H9 (cell line): ENCODE data around the gene HIF1A. TPM values are rescaled to one million over a fixed set of nuclear protein-coding genes. Genes with fewer than 3 reads are reported as not detected.

Experiments
- DNase-seq: peaks from one replicate; pipeline ENCODE4 v3.0.0-alpha.2; 2017
- H2AFZ ChIP-seq: one replicate; pipeline ENCODE4 v1.6.1; 2013; ENCODE audit warnings: mild to moderate bottlenecking, low read length, control low read depth, moderate library complexity
- H2AK5ac ChIP-seq: 2 replicates; pipeline ENCODE4 v1.6.1; 2013; ENCODE audit warnings: low read length, control low read depth, mixed read lengths; ENCODE audit not compliant: insufficient read length
- H2BK120ac ChIP-seq: one replicate; pipeline ENCODE4 v1.6.1; 2013; ENCODE audit warnings: low read depth, mild to moderate bottlenecking, low read length, control low read depth, inconsistent platforms; ENCODE audit not compliant: poor library complexity, severe bottlenecking
- H2BK12ac ChIP-seq: 2 replicates; pipeline ENCODE4 v1.6.1; 2013; ENCODE audit warnings: low read length, control low read depth, mixed read lengths, low read depth; ENCODE audit not compliant: insufficient read length
- H2BK15ac ChIP-seq: 2 replicates; pipeline ENCODE4 v1.6.1; 2013; ENCODE audit warnings: low read depth, low read length, control low read depth
- H2BK20ac ChIP-seq: one replicate; pipeline ENCODE4 v1.6.1; 2013; ENCODE audit warnings: low read depth, mild to moderate bottlenecking, low read length, control low read depth, inconsistent platforms; ENCODE audit not compliant: poor library complexity, severe bottlenecking
- H2BK5ac ChIP-seq: 2 replicates; pipeline ENCODE4 v1.6.1; 2013; ENCODE audit warnings: low read length, control low read depth, mixed read lengths; ENCODE audit not compliant: insufficient read length
- H3K14ac ChIP-seq: 2 replicates; pipeline ENCODE4 v1.6.1; 2013; ENCODE audit warnings: low read length, control low read depth; ENCODE audit not compliant: insufficient read depth
- H3K18ac ChIP-seq: 2 replicates; pipeline ENCODE4 v1.6.1; 2013; ENCODE audit warnings: low read depth, mild to moderate bottlenecking, mixed read lengths, low read length, control low read depth; ENCODE audit not compliant: insufficient read length
- H3K23ac ChIP-seq: 2 replicates; pipeline ENCODE4 v1.6.1; 2013; ENCODE audit warnings: low read length, control low read depth, mixed read lengths, low read depth; ENCODE audit not compliant: insufficient read length
- H3K23me2 ChIP-seq: 2 replicates; pipeline ENCODE4 v1.6.1; 2013; ENCODE audit warnings: low read depth, mild to moderate bottlenecking, mixed read lengths, low read length, control low read depth; ENCODE audit not compliant: insufficient read length, poor library complexity, severe bottlenecking
- H3K27ac ChIP-seq: 2 replicates; pipeline ENCODE4 v1.5.1; 2013; ENCODE audit warnings: low read length, control low read depth, mixed read lengths, low read depth; ENCODE audit not compliant: insufficient read length
- H3K27me3 ChIP-seq: 2 replicates; pipeline ENCODE4 v1.6.1; 2013; ENCODE audit warnings: low read length, control low read depth, inconsistent platforms; ENCODE audit not compliant: insufficient read depth
- H3K4ac ChIP-seq: 2 replicates; pipeline ENCODE4 v1.6.1; 2013; ENCODE audit warnings: low read depth, mild to moderate bottlenecking, control low read depth, inconsistent platforms, low read length, moderate library complexity
- H3K4me1 ChIP-seq: 2 replicates; pipeline ENCODE4 v1.6.1; 2013; ENCODE audit warnings: low read length, control low read depth, inconsistent platforms; ENCODE audit not compliant: insufficient read depth
- H3K4me2 ChIP-seq: 2 replicates; pipeline ENCODE4 v1.6.1; 2013; ENCODE audit warnings: low read length, control low read depth, mixed read lengths; ENCODE audit not compliant: insufficient read length, insufficient read depth
- H3K56ac ChIP-seq: 2 replicates; pipeline ENCODE4 v1.6.1; 2013; ENCODE audit warnings: low read depth, mild to moderate bottlenecking, mixed read lengths, low read length, control low read depth; ENCODE audit not compliant: insufficient read length
- H3K79me1 ChIP-seq: 2 replicates; pipeline ENCODE4 v1.6.1; 2013; ENCODE audit warnings: low read depth, mild to moderate bottlenecking, moderate library complexity, low read length, control low read depth, inconsistent platforms; ENCODE audit not compliant: insufficient read depth, poor library complexity, severe bottlenecking
- H3K79me2 ChIP-seq: 2 replicates; pipeline ENCODE4 v1.6.1; 2013; ENCODE audit warnings: low read length, control low read depth, inconsistent platforms; ENCODE audit not compliant: insufficient read depth
- H3K9ac ChIP-seq: 2 replicates; pipeline ENCODE4 v1.6.1; 2013; ENCODE audit warnings: low read length, control low read depth, mixed read lengths; ENCODE audit not compliant: insufficient read length; ENCODE audit errors: extremely low read depth
- H3K9me3 ChIP-seq: one replicate; pipeline ENCODE4 v1.6.1; 2013; ENCODE audit warnings: low read depth, low read length, inconsistent platforms; ENCODE audit not compliant: control insufficient read depth
- H3T11ph ChIP-seq: one replicate; pipeline ENCODE4 v1.6.1; 2013; ENCODE audit warnings: mild to moderate bottlenecking, low read length, control low read depth, inconsistent platforms
- H4K20me1 ChIP-seq: one replicate; pipeline ENCODE4 v1.6.1; 2013; ENCODE audit not compliant: control insufficient read depth, insufficient read length, insufficient read depth
- H4K5ac ChIP-seq: 2 replicates; pipeline ENCODE4 v1.6.1; 2013; ENCODE audit warnings: low read depth, mild to moderate bottlenecking, mixed read lengths, low read length, control low read depth; ENCODE audit not compliant: insufficient read length
- H4K8ac ChIP-seq: replicated peaks from 2 replicates; pipeline ENCODE4 v1.6.1; 2013; ENCODE audit warnings: low read length, control low read depth, mixed read lengths, low read depth; ENCODE audit not compliant: insufficient read length
- H4K91ac ChIP-seq: 2 replicates; pipeline ENCODE4 v1.6.1; 2013; ENCODE audit warnings: low read depth, mild to moderate bottlenecking, moderate library complexity, mixed read lengths, low read length, control low read depth; ENCODE audit not compliant: insufficient read length
- H3K27ac Mint-ChIP-seq, 3 experiments: 2 replicates in 2 of 3; 3 replicates in 1 of 3; pipeline ENCODE4 v1.8.0; 2020 to 2021; ENCODE audit warnings: mixed read lengths in 3 of 3, mild to moderate bottlenecking in 1 of 3, moderate library complexity in 1 of 3
- H3K27me3 Mint-ChIP-seq: 2 replicates; pipeline ENCODE4 v1.8.0; 2021; ENCODE audit warnings: low read depth, mild to moderate bottlenecking, moderate library complexity, mixed read lengths
- H3K36me3 Mint-ChIP-seq, 3 experiments: 2 replicates in 2 of 3; 3 replicates in 1 of 3; pipeline ENCODE4 v1.8.0; 2020 to 2021; ENCODE audit warnings: low read depth in 3 of 3, mixed read lengths in 3 of 3; ENCODE audit not compliant: insufficient read depth in 1 of 3
- H3K4me1 Mint-ChIP-seq, 2 experiments: 2 replicates each; pipeline ENCODE4 v1.8.0; 2020; ENCODE audit warnings: mixed read lengths in 2 of 2
- H3K4me3 Mint-ChIP-seq, 2 experiments: 2 replicates in 1 of 2; 3 replicates in 1 of 2; pipeline ENCODE4 v1.8.0; 2020 to 2021; ENCODE audit warnings: mild to moderate bottlenecking in 2 of 2, mixed read lengths in 2 of 2, moderate library complexity in 1 of 2
- H3K9me3 Mint-ChIP-seq, 2 experiments: 2 replicates in 1 of 2; 3 replicates in 1 of 2; pipeline ENCODE4 v1.8.0; 2020; ENCODE audit warnings: mild to moderate bottlenecking in 2 of 2, mixed read lengths in 2 of 2, moderate library complexity in 1 of 2
- WGBS: extraction: QIAGEN DNeasy Blood & Tissue Kit; methylation state at CpG from one replicate; pipeline ENCODE4 v1.1.7; 2013; ENCODE audit warnings: missing lambda C conversion rate, low lambda C conversion rate, mixed read lengths; ENCODE audit not compliant: insufficient read length; ENCODE audit errors: extremely low coverage; 5-methylcytosine and 5-hydroxymethylcytosine counted together
- total RNA-seq: library from RNA; stranded (reverse); gene quantifications from 2 replicates; pipeline ENCODE4 v1.2.1, GENCODE V29; 2021
- TF ChIP-seq, protein P1 (sequence below): fragments of 200-600 bp; sonication (generic); conservative IDR thresholded peaks from 3 replicates; pipeline ENCODE4 v1.8.0; 2021; ENCODE audit warnings: antibody characterized with exemption, mild to moderate bottlenecking

HIF1A gene
- total RNA-seq, 1 experiment from 2014 or later = 154 TPM

DNA sequence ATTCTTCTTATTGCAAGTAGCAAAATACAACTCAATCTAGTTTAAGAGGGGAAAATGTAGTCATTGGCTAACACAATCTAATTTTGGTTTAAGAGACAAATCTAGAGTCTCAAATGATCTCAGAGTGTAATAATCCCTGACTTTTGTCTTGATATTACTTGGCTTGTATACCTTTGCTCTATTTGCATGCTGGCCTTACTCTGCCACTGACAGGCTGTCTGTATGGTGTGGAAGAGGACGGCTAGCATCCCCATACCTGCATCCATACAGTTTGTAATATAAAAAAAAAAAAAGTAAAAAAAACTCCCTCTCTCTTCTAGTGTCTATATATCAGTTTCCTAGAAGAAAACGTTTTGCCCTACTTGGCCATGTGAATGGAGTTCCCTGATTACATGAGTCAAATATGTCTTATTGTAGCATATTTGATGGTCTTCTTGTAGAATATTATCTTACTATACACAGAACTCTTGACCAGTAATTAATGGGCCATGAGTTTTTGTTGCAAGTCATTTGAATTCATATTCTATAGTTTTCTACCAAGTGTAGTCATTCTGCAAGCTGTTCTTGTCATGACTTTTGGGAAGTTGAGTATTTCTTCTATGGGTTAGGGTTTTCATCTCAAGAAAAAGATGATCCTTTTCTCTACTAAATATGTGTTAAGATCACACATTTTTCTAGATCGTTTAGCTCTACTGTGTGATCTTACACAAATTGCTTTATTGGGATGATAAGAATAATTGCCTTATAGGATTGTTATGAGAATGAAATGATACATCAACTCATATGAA, 8.2 kb downstream of the HIF1A start:
- H3K4me3 Mint-ChIP-seq = no peak overlapping the region
- Histone ChIP-seq H4K91ac (no peak overlapping the region), H3K4me1 (peaks cover 3% of the 10 kb centered on the region), H3K9ac (no peak overlapping the region), H2AFZ (no peak overlapping the region), H2BK12ac (no peak overlapping the region), H3K9me3 (no peaks in the 10 kb centered on the region), H3T11ph (no peak overlapping the region), H4K5ac (no peak overlapping the region), H2BK5ac (no peak overlapping the region), H2BK120ac (no peak overlapping the region), H3K56ac (no peak overlapping the region), H3K27ac (no peak overlapping the region), H3K4me2 (no peak overlapping the region), H3K79me1 (no peaks in the 10 kb centered on the region), H3K27me3 (no peaks in the 10 kb centered on the region), H3K18ac (no peak overlapping the region), H3K23me2 (no peaks in the 10 kb centered on the region), H3K23ac (no peak overlapping the region), H3K14ac (no peak overlapping the region), H3K79me2 (peaks cover 60% of the 10 kb centered on the region), H2BK20ac (no peak overlapping the region), H2BK15ac (no peak overlapping the region), H4K20me1 (no peaks in the 10 kb centered on the region), H2AK5ac (no peak overlapping the region), H3K4ac (no peak overlapping the region), H4K8ac (no peak overlapping the region)
- H3K36me3 Mint-ChIP-seq = peaks cover 3 to 10% (median 8%) of the 10 kb centered on the region in 3 experiments; a peak in 6 of 7 replicates
- TF ChIP-seq, protein P1, sequence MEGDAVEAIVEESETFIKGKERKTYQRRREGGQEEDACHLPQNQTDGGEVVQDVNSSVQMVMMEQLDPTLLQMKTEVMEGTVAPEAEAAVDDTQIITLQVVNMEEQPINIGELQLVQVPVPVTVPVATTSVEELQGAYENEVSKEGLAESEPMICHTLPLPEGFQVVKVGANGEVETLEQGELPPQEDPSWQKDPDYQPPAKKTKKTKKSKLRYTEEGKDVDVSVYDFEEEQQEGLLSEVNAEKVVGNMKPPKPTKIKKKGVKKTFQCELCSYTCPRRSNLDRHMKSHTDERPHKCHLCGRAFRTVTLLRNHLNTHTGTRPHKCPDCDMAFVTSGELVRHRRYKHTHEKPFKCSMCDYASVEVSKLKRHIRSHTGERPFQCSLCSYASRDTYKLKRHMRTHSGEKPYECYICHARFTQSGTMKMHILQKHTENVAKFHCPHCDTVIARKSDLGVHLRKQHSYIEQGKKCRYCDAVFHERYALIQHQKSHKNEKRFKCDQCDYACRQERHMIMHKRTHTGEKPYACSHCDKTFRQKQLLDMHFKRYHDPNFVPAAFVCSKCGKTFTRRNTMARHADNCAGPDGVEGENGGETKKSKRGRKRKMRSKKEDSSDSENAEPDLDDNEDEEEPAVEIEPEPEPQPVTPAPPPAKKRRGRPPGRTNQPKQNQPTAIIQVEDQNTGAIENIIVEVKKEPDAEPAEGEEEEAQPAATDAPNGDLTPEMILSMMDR = no peak
- H3K27me3 Mint-ChIP-seq = no peaks in the 10 kb centered on the region
- no peaks in the 10 kb centered on the region for H3K9me3 Mint-ChIP-seq
- WGBS = no CpG with 5 or more reads among the region's 3 CpGs
- H3K27ac Mint-ChIP-seq = no peak overlapping the region; a peak in 1 of 7 replicates
- H3K4me1 Mint-ChIP-seq = peaks cover 53 to 54% of the 10 kb centered on the region in 2 experiments
- no peak for DNase-seq
